ENCODE results near the gene APLF. TPM values are rescaled to one million over a fixed set of nuclear protein-coding genes. Genes with fewer than 3 reads are reported as not detected.

APLF gene
- total and polyA plus RNA-seq, 9 donors = 1.0 to 14.1 (median 9.3) TPM

DNA sequence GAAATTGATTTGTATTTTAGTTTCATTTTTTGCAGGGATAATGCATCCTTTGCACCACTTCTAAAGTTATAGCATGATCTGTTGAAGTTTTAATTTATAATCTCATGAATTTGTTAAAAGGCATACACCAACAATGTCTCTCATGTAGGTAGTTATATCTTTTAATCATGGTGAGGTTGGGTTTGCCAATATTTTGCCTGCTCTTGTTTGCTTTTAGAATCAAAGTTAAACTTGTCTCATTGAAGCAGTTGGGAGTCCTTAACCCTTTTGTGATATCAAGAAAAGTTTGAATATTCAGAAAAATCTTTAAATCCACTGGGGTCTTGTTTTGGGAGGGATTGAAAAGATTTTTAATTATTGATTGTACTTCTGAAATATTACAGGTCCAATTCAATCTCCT lies 31.7 kb downstream of the APLF start:
- no peaks in the 10 kb centered on the region for H3K27me3 ChIP-seq

DNA sequence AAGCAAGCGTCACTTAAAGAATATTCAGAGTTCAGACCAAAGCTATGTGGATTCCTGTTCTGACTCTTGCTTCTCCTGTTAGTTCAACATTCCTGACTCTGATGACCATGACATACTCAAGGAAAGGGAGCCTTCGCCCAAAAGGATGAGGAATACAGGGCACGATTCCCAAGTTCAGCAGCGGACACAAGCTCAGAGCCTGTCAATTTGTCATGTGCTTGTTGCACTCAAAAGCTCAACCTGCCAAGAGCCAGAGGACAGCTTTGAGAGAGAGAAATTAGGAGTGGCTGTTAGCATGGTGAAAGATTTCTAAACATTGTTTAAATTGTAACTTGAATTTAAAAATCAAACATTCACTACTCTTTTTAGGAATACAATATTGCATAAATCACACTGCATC lies 33.3 kb downstream of the APLF start:
- H3K4me1 ChIP-seq (ENCODE audit: insufficient read depth) = no peaks in the 10 kb centered on the region
- no peak for DNase-seq
- TF ChIP-seq POLR2A (IDR thresholded peaks at IDR 0.05) (no peak), EP300 (IDR thresholded peaks at IDR 0.05) (no peak)
- TF ChIP-seq, protein P1, sequence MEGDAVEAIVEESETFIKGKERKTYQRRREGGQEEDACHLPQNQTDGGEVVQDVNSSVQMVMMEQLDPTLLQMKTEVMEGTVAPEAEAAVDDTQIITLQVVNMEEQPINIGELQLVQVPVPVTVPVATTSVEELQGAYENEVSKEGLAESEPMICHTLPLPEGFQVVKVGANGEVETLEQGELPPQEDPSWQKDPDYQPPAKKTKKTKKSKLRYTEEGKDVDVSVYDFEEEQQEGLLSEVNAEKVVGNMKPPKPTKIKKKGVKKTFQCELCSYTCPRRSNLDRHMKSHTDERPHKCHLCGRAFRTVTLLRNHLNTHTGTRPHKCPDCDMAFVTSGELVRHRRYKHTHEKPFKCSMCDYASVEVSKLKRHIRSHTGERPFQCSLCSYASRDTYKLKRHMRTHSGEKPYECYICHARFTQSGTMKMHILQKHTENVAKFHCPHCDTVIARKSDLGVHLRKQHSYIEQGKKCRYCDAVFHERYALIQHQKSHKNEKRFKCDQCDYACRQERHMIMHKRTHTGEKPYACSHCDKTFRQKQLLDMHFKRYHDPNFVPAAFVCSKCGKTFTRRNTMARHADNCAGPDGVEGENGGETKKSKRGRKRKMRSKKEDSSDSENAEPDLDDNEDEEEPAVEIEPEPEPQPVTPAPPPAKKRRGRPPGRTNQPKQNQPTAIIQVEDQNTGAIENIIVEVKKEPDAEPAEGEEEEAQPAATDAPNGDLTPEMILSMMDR (IDR thresholded peaks at IDR 0.05) = no peak
- H3K36me3 ChIP-seq = no peaks in the 10 kb centered on the region
- H3K27me3 ChIP-seq = no peaks in the 10 kb centered on the region
- 96 to 98% (median 97%) methylated on average over 4 of the region's 4 CpGs for WGBS, 3 donors
- H3K9me3 ChIP-seq = no peaks in the 10 kb centered on the region
- no peak overlapping the region for H3K4me3 ChIP-seq
- H3K27ac ChIP-seq = no peak overlapping the region
- intact Hi-C loops (cut with DNase I) = no loop called here

More for the DNA sequence above, 31.7 kb downstream of the APLF start:
- intact Hi-C loops (cut with DNase I) = no loop called here
- Histone ChIP-seq H3K9me3 (no peaks in the 10 kb centered on the region), H3K4me3 (no peak overlapping the region), H3K27ac (no peak overlapping the region), H3K36me3 (no peaks in the 10 kb centered on the region), H3K4me1 (ENCODE audit: insufficient read depth) (no peaks in the 10 kb centered on the region)
- TF ChIP-seq EP300 (IDR thresholded peaks at IDR 0.05) = no peak
- TF ChIP-seq POLR2A (IDR thresholded peaks at IDR 0.05) = no peak
- TF ChIP-seq, protein P1 (IDR thresholded peaks at IDR 0.05) = no peak
- DNase-seq = no peak

DNA sequence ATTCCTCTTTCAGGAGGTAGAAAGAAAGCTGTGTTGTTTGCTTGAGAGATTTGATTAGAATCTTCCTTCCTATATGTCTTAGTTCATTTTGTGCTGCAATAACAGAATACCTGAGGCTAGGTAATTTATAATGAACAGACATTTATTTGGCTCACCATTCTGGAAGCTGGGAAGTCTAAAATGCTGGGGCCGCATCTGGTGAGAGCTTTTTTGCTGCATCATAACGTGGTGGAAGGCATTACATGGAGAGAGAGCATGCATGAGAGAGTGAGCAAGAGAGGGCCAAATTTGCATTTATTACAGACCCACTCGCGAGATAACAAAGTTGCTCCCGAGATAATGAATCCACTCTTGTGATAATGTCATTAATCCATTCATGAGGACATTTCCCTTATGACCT lies 34.4 kb downstream of the APLF start:
- no peak for DNase-seq
- no peak for TF ChIP-seq EP300 (IDR thresholded peaks at IDR 0.05)
- TF ChIP-seq, protein P1 (IDR thresholded peaks at IDR 0.05) = no peak
- TF ChIP-seq POLR2A (IDR thresholded peaks at IDR 0.05) = no peak
- H3K4me3 ChIP-seq = no peak overlapping the region
- no peaks in the 10 kb centered on the region for H3K9me3 ChIP-seq
- H3K27ac ChIP-seq = no peak overlapping the region
- intact Hi-C loops (cut with DNase I) = no loop called here
- H3K36me3 ChIP-seq = no peaks in the 10 kb centered on the region
- H3K4me1 ChIP-seq (ENCODE audit: insufficient read depth) = no peaks in the 10 kb centered on the region
- no peaks in the 10 kb centered on the region for H3K27me3 ChIP-seq
- 87 to 91% (median 90%) methylated on average over 5 of the region's 5 CpGs for WGBS, 3 donors

DNA sequence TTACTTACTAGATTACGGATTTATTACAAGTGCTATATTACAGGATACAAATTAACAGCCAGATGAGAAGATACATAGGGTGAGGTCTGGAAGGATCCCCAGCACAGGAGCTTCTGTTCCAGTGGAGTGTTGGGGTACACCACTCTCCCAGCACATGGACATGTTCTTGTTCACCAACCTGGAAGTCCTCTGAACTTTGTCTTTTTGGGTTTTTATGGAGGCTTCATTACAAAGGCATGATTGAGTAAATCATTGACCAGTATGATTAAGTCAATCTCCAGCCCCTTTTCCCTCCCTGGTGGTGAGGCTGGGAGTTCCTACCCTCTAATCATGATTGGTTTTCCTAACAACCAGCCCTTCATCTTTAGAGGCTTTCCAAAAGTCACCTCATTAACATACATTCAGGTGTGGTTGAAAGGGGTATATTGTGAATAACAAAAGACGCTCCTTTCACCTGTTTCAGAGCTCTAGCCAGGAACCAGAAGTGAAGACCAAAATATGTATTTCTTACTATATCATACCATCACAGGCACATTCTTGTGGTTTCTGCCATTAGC lies 38.3 kb downstream of the APLF start:
- intact Hi-C loops (cut with DNase I) = no loop called here
- DNase-seq = no peak
- H3K36me3 ChIP-seq = no peaks in the 10 kb centered on the region
- TF ChIP-seq, protein P1 (IDR thresholded peaks at IDR 0.05) = no peak
- TF ChIP-seq EP300 (IDR thresholded peaks at IDR 0.05) (no peak), POLR2A (IDR thresholded peaks at IDR 0.05) (no peak)
- H3K9me3 ChIP-seq = no peaks in the 10 kb centered on the region
- WGBS, 3 donors = 96 to 98% (median 97%) methylated on average over 2 of the region's 2 CpGs
- H3K27me3 ChIP-seq = no peaks in the 10 kb centered on the region
- H3K27ac ChIP-seq = no peak overlapping the region
- no peaks in the 10 kb centered on the region for H3K4me1 ChIP-seq (ENCODE audit: insufficient read depth)
- H3K4me3 ChIP-seq = no peak overlapping the region

Data from ovary (tissue), 9 donors.